Thyroid gland (tissue), 4 donors: ENCODE results near the gene MDN1.

Experiments
- CTCF ChIP-seq, 6 experiments: fragments of 200-600 bp in 3 of 6; fragments of 450-650 bp in 3 of 6; sonication (generic) in 3 of 6; IDR thresholded peaks; one replicate each; pipeline ENCODE4 v1.5.1; 2016 to 2019; ENCODE audit warnings: antibody characterized with exemption in 6 of 6, mild to moderate bottlenecking in 2 of 6, inconsistent platforms in 1 of 6, moderate library complexity in 1 of 6
- POLR2A ChIP-seq, 2 donors: fragments of 450-650 bp; IDR thresholded peaks; one replicate each; pipeline ENCODE4 v1.6.1; 2017; ENCODE audit warnings: antibody characterized with exemption in 2 of 2, mild to moderate bottlenecking in 2 of 2, moderate library complexity in 1 of 2

- TF ChIP-seq CTCF (IDR thresholded peaks at IDR 0.05) (no peak), POLR2A (IDR thresholded peaks at IDR 0.05) (no peak)
Measured at GRCh38 chr6:89688328-89688727, 131.3 kb downstream of the MDN1 start.
